GM06990 (cell line): ENCODE results near the gene EIF1.

Experiments used
- DNase-seq: peaks from one replicate; pipeline ENCODE4 v3.0.0-alpha.2; 2011; ENCODE audit not compliant: insufficient read length; ENCODE audit errors: extremely low read depth
- H3K27me3 ChIP-seq: replicated peaks from 2 replicates; pipeline ENCODE4 v1.6.0; 2011; ENCODE audit warnings: low read length; ENCODE audit not compliant: control insufficient read depth, insufficient read depth
- H3K36me3 ChIP-seq: 2 replicates; pipeline ENCODE4 v1.5.1; 2011; ENCODE audit warnings: low read length; ENCODE audit not compliant: control insufficient read depth, insufficient read depth
- H3K4me3 ChIP-seq: replicated peaks from 2 replicates; pipeline ENCODE4 v1.5.1; 2011; ENCODE audit warnings: low read depth, mild to moderate bottlenecking, control low read depth, low read length
- CTCF ChIP-seq: IDR thresholded peaks from 2 replicates; pipeline ENCODE4 v1.5.1; 2011; ENCODE audit warnings: low read length, control low read depth, mild to moderate bottlenecking, inconsistent platforms; ENCODE audit not compliant: insufficient read depth, poor library complexity, severe bottlenecking

EIF1 gene

GRCh38 chr17:41717408-41718286, 29.0 kb downstream of the EIF1 start:
- Histone ChIP-seq H3K4me3 (no peak overlapping the region), H3K27me3 (no peaks in the 10 kb centered on the region), H3K36me3 (no peaks in the 10 kb centered on the region)
- no peak for TF ChIP-seq CTCF
- no peak for DNase-seq

- Histone ChIP-seq H3K4me3 (no peak overlapping the region), H3K36me3 (no peaks in the 10 kb centered on the region), H3K27me3 (no peaks in the 10 kb centered on the region)
- no peak for TF ChIP-seq CTCF
- no peak for DNase-seq
Observed at GRCh38 chr17:41718287-41718645, 29.6 kb downstream of the EIF1 start.

- no peak for TF ChIP-seq CTCF
- DNase-seq = no peak
- H3K36me3 ChIP-seq = no peaks in the 10 kb centered on the region
- no peak overlapping the region for H3K4me3 ChIP-seq
- H3K27me3 ChIP-seq = no peaks in the 10 kb centered on the region
Observed at GRCh38 chr17:41722231-41722630, 33.5 kb downstream of the EIF1 start.

- no peak overlapping the region for H3K4me3 ChIP-seq
- DNase-seq = no peak
- H3K36me3 ChIP-seq = no peaks in the 10 kb centered on the region
- no peak for TF ChIP-seq CTCF
- H3K27me3 ChIP-seq = no peaks in the 10 kb centered on the region
Observed at GRCh38 chr17:41723801-41724475, 35.3 kb downstream of the EIF1 start.

DNA sequence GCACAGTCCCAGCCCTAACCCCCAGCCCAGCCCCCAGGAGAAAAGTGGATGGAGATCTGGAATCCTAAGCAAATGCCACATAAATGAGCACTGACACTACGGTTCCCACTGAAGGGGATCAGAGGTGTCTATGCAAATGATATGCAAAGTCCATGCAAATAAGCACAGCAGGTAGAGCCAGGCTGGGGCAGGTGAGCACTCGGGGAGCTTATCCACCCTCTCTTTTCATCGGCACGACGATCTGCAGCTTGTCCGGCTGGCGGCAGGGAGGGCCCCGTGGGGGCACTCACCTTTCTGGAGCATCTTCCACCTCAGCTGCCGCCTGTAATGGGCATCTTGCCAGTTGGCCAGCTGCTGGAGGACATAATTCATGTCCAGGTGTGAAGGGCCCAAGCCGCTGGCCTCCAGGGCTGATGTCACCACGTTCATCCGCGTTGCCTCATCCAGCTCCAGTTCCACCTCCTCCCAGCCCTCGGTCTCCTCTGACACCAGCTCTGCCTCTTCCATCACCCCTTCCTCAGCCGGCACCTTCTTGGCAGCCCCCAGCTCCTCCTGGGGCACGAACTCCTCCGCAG, 35.9 kb downstream of the EIF1 start:
- Histone ChIP-seq H3K27me3 (no peaks in the 10 kb centered on the region), H3K36me3 (no peaks in the 10 kb centered on the region), H3K4me3 (no peak overlapping the region)
- TF ChIP-seq CTCF = no peak
- DNase-seq = no peak
